GM06990 (cell line): Measurements from ENCODE around the gene CALML4.

Experiments used
- DNase-seq: peaks from one replicate; pipeline ENCODE4 v3.0.0-alpha.2; 2011; ENCODE audit not compliant: insufficient read length; ENCODE audit errors: extremely low read depth
- H3K27me3 ChIP-seq: replicated peaks from 2 replicates; pipeline ENCODE4 v1.6.0; 2011; ENCODE audit warnings: low read length; ENCODE audit not compliant: control insufficient read depth, insufficient read depth
- H3K36me3 ChIP-seq: 2 replicates; pipeline ENCODE4 v1.5.1; 2011; ENCODE audit warnings: low read length; ENCODE audit not compliant: control insufficient read depth, insufficient read depth
- H3K4me3 ChIP-seq: replicated peaks from 2 replicates; pipeline ENCODE4 v1.5.1; 2011; ENCODE audit warnings: low read depth, mild to moderate bottlenecking, control low read depth, low read length
- TF ChIP-seq, protein P1 (sequence below): IDR thresholded peaks from 2 replicates; pipeline ENCODE4 v1.5.1; 2011; ENCODE audit warnings: low read length, control low read depth, mild to moderate bottlenecking, inconsistent platforms; ENCODE audit not compliant: insufficient read depth, poor library complexity, severe bottlenecking

The CALML4 gene

GRCh38 chr15:68209735-68210408 lies 4.7 kb upstream of the CALML4 start:
- Histone ChIP-seq H3K27me3 (no peaks in the 10 kb centered on the region), H3K36me3 (peaks cover 10% of the 10 kb centered on the region), H3K4me3 (peak overlapping the region; percentile 54)
- peak; percentile 76 for DNase-seq
- TF ChIP-seq, protein P1, sequence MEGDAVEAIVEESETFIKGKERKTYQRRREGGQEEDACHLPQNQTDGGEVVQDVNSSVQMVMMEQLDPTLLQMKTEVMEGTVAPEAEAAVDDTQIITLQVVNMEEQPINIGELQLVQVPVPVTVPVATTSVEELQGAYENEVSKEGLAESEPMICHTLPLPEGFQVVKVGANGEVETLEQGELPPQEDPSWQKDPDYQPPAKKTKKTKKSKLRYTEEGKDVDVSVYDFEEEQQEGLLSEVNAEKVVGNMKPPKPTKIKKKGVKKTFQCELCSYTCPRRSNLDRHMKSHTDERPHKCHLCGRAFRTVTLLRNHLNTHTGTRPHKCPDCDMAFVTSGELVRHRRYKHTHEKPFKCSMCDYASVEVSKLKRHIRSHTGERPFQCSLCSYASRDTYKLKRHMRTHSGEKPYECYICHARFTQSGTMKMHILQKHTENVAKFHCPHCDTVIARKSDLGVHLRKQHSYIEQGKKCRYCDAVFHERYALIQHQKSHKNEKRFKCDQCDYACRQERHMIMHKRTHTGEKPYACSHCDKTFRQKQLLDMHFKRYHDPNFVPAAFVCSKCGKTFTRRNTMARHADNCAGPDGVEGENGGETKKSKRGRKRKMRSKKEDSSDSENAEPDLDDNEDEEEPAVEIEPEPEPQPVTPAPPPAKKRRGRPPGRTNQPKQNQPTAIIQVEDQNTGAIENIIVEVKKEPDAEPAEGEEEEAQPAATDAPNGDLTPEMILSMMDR: no peak

- H3K27me3 ChIP-seq: no peaks in the 10 kb centered on the region
- H3K4me3 ChIP-seq: peak overlapping the region; percentile 54
- DNase-seq: no peak
- H3K36me3 ChIP-seq: peaks cover 10% of the 10 kb centered on the region
- TF ChIP-seq, protein P1: no peak
Observed at GRCh38 chr15:68209272-68209671, 4.1 kb upstream of the CALML4 start.

GRCh38 chr15:68208636-68209240 lies 3.6 kb upstream of the CALML4 start:
- peak overlapping the region; percentile 54 for H3K4me3 ChIP-seq
- peaks cover 10% of the 10 kb centered on the region for H3K36me3 ChIP-seq
- DNase-seq: no peak

DNA sequence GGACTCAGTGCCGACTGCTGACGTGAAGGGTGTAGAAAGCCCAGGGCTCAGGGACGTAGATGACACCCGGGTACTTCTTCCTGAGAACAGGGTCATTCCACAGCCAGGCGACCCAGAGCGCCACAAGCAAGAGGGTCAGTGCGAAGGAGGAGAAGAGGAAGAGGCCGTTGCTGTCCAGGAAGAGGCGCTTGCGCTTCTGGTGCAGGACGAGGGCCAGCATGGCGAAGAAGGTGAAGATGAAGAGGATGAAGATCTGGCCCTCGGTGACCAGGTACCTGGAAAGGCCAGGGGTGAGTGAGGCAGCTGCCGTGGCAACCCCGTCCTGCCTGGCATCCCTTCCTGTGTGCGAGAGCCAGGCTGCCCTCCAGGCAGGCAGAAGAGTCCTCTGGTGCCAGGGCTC lies 3.0 kb upstream of the CALML4 start:
- no peaks in the 10 kb centered on the region for H3K27me3 ChIP-seq
- TF ChIP-seq, protein P1: no peak
- DNase-seq: no peak
- H3K4me3 ChIP-seq: peak overlapping the region; percentile 54
- H3K36me3 ChIP-seq: peaks cover 12% of the 10 kb centered on the region

More at GRCh38 chr15:68208636-68209240, 3.6 kb upstream of the CALML4 start:
- TF ChIP-seq, protein P1: no peak
- H3K27me3 ChIP-seq: no peaks in the 10 kb centered on the region

- Histone ChIP-seq H3K27me3 (no peaks in the 10 kb centered on the region), H3K36me3 (peaks cover 12% of the 10 kb centered on the region), H3K4me3 (no peak overlapping the region)
- DNase-seq: no peak
- TF ChIP-seq, protein P1: no peak
Observed at GRCh38 chr15:68207176-68207935, 2.2 kb upstream of the CALML4 start.
